Sigmoid colon (tissue), 7 donors: ENCODE measurements around the gene USH2A. TPM values are rescaled to one million over a fixed set of nuclear protein-coding genes. Genes with fewer than 3 reads are reported as not detected.

Source experiments
- DNase-seq: peaks from one replicate; pipeline ENCODE4 v3.0.0-alpha.2; 2019
- H3K27ac ChIP-seq, 4 donors: fragments of 200-600 bp; sonication (generic); one replicate each; pipeline ENCODE4 v1.5.1; 2016 to 2019; ENCODE audit warnings: mild to moderate bottlenecking in 1 of 4
- H3K27me3 ChIP-seq, 3 donors: fragments of 200-600 bp; sonication (generic); one replicate each; pipeline ENCODE4 v1.5.1; 2019; ENCODE audit warnings: mild to moderate bottlenecking in 1 of 3
- H3K36me3 ChIP-seq, 4 donors: fragments of 200-600 bp; sonication (generic); one replicate each; pipeline ENCODE4 v1.5.1; 2016 to 2019
- H3K4me1 ChIP-seq, 4 donors: fragments of 200-600 bp; sonication (generic); one replicate each; pipeline ENCODE4 v1.5.1; 2017 to 2019
- H3K4me3 ChIP-seq, 4 donors: fragments of 200-600 bp; sonication (generic); one replicate each; pipeline ENCODE4 v1.5.1; 2017 to 2019; ENCODE audit warnings: mild to moderate bottlenecking in 2 of 4, moderate library complexity in 1 of 4
- H3K9me3 ChIP-seq, 4 donors: fragments of 200-600 bp in 3 of 4; sonication (generic) in 3 of 4; one replicate each; pipeline versions ENCODE4 v1.5.1 to v1.6.1; 2013 to 2019
- CTCF ChIP-seq, 4 experiments: fragments of 450-650 bp in 3 of 4; fragments of 200-600 bp in 1 of 4; IDR thresholded peaks; one replicate each; pipeline ENCODE4 v1.5.1; 2016 to 2019; ENCODE audit warnings: antibody characterized with exemption in 4 of 4, mild to moderate bottlenecking in 3 of 4, moderate library complexity in 2 of 4
- EP300 ChIP-seq, 4 donors: sonication (generic); formaldehyde crosslinking; IDR thresholded peaks; one replicate each; pipeline ENCODE4 v1.6.1; 2017; ENCODE audit warnings: antibody characterized with exemption in 4 of 4
- POLR2A ChIP-seq, 2 donors: fragments of 450-650 bp; IDR thresholded peaks; one replicate each; pipeline ENCODE4 v1.6.1; 2016; ENCODE audit warnings: antibody characterized with exemption in 2 of 2, mild to moderate bottlenecking in 2 of 2, moderate library complexity in 2 of 2
- POLR2AphosphoS5 ChIP-seq, 4 donors: sonication (generic); formaldehyde crosslinking; IDR thresholded peaks; one replicate each; pipeline ENCODE4 v1.6.1; 2017; ENCODE audit warnings: antibody characterized with exemption in 4 of 4
- WGBS, 2 donors: extraction: QIAGEN DNeasy Blood & Tissue Kit; methylation state at CpG; one replicate each; pipeline ENCODE4 v1.1.7; 2013; 5-methylcytosine and 5-hydroxymethylcytosine counted together
- intact Hi-C: fragments of 100-400 bp; cut with DNase I; formaldehyde crosslinking; loops from one replicate; pipeline ENCODE4 v1.15.1; 2023
- polyA plus RNA-seq, 3 donors: library from polyadenylated mRNA; stranded (reverse); fragments of 200-250 nt; gene quantifications; one replicate each; pipeline ENCODE4 v1.2.3, GENCODE V29; 2013
- total RNA-seq, 4 donors: library from RNA; depleted of rRNA; stranded (reverse); fragments of >200 nt; gene quantifications; one replicate each; pipeline ENCODE4 v1.1.0, GENCODE V29; 2016
- donor health status: healthy with polysubstance abuse.
- donor health status: Bipolar disorder and iron deficiency.
- donor health status: healthy.

USH2A gene
- total and polyA plus RNA-seq, 7 donors: under 0.01 TPM; not detected in 6

GRCh38 chr1:215807911-215808436 is 615.3 kb downstream of the USH2A start:
- DNase-seq: no peak
- peaks cover 0 to 3% (median 0%) of the 10 kb centered on the region in 4 donors for H3K9me3 ChIP-seq
- intact Hi-C loops: no loop called here
- H3K27ac ChIP-seq: no peak overlapping the region
- no peaks in the 10 kb centered on the region for H3K36me3 ChIP-seq
- H3K4me1 ChIP-seq: no peaks in the 10 kb centered on the region
- H3K27me3 ChIP-seq: no peaks in the 10 kb centered on the region
- no peak overlapping the region for H3K4me3 ChIP-seq
- 89 to 94% methylated on average over 1 of the region's 1 CpG for WGBS, 2 donors
- TF ChIP-seq POLR2AphosphoS5 (IDR thresholded peaks at IDR 0.05) (no peak), CTCF (IDR thresholded peaks at IDR 0.05) (no peak), POLR2A (IDR thresholded peaks at IDR 0.05) (no peak), EP300 (IDR thresholded peaks at IDR 0.05) (no peak)

- intact Hi-C loops: no loop called here
- peaks cover 0 to 3% (median 0%) of the 10 kb centered on the region in 4 donors for H3K9me3 ChIP-seq
- no peaks in the 10 kb centered on the region for H3K27me3 ChIP-seq
- H3K4me3 ChIP-seq: no peak overlapping the region
- no peaks in the 10 kb centered on the region for H3K4me1 ChIP-seq
- no peak overlapping the region for H3K27ac ChIP-seq
- no peaks in the 10 kb centered on the region for H3K36me3 ChIP-seq
- TF ChIP-seq POLR2AphosphoS5 (IDR thresholded peaks at IDR 0.05): no peak
- no peak for TF ChIP-seq EP300 (IDR thresholded peaks at IDR 0.05)
- no peak for TF ChIP-seq POLR2A (IDR thresholded peaks at IDR 0.05)
- no peak for TF ChIP-seq CTCF (IDR thresholded peaks at IDR 0.05)
- WGBS, 2 donors: 41 to 50% methylated on average over 4 of the region's 4 CpGs
- no peak for DNase-seq
Measured at GRCh38 chr1:215807218-215807617, 616.0 kb downstream of the USH2A start.

- intact Hi-C loops: no loop called here
- no peaks in the 10 kb centered on the region for H3K36me3 ChIP-seq
- no peaks in the 10 kb centered on the region for H3K9me3 ChIP-seq
- no peak overlapping the region for H3K27ac ChIP-seq
- H3K27me3 ChIP-seq: no peaks in the 10 kb centered on the region
- DNase-seq: no peak
- no peak overlapping the region for H3K4me3 ChIP-seq
- no peak for TF ChIP-seq CTCF (IDR thresholded peaks at IDR 0.05)
- TF ChIP-seq EP300 (IDR thresholded peaks at IDR 0.05): no peak
- no peak for TF ChIP-seq POLR2A (IDR thresholded peaks at IDR 0.05)
- TF ChIP-seq POLR2AphosphoS5 (IDR thresholded peaks at IDR 0.05): no peak
- H3K4me1 ChIP-seq: peaks cover 0 to 14% (median 0%) of the 10 kb centered on the region in 4 donors
Measured at GRCh38 chr1:215797859-215798258, 625.4 kb downstream of the USH2A start.

GRCh38 chr1:215794156-215794555 is 629.1 kb downstream of the USH2A start:
- peaks cover 0 to 15% (median 0%) of the 10 kb centered on the region in 4 donors for H3K4me1 ChIP-seq
- no peaks in the 10 kb centered on the region for H3K9me3 ChIP-seq
- TF ChIP-seq POLR2A (IDR thresholded peaks at IDR 0.05) (no peak), CTCF (IDR thresholded peaks at IDR 0.05) (no peak), POLR2AphosphoS5 (IDR thresholded peaks at IDR 0.05) (no peak), EP300 (IDR thresholded peaks at IDR 0.05) (no peak)
- H3K27ac ChIP-seq: no peak overlapping the region
- no peak for DNase-seq
- no peak overlapping the region for H3K4me3 ChIP-seq
- 11 to 55% methylated on average over 6 of the region's 6 CpGs for WGBS, 2 donors
- H3K36me3 ChIP-seq: no peaks in the 10 kb centered on the region
- intact Hi-C loops: no loop called here
- no peaks in the 10 kb centered on the region for H3K27me3 ChIP-seq

- TF ChIP-seq EP300 (IDR thresholded peaks at IDR 0.05) (no peak), POLR2AphosphoS5 (IDR thresholded peaks at IDR 0.05) (no peak), POLR2A (IDR thresholded peaks at IDR 0.05) (no peak), CTCF (IDR thresholded peaks at IDR 0.05) (no peak)
Measured at GRCh38 chr1:215793180-215793579, 630.1 kb downstream of the USH2A start.

More at GRCh38 chr1:215793180-215793579, 630.1 kb downstream of the USH2A start:
- intact Hi-C loops: no loop called here
- Histone ChIP-seq H3K27me3 (no peaks in the 10 kb centered on the region), H3K27ac (no peak overlapping the region), H3K4me1 (peaks cover 0 to 15% (median 0%) of the 10 kb centered on the region in 4 donors), H3K4me3 (no peak overlapping the region), H3K9me3 (no peaks in the 10 kb centered on the region), H3K36me3 (no peaks in the 10 kb centered on the region)
- no peak for DNase-seq
